DMS79 treated with DMSO at 0.1 percent for 48 hours (cell line): ENCODE results near the gene RIPOR2.
A peak's percentile ranks its signal among the peaks of the same experiment; 100 is the strongest.
"Not testable (repeated sequence)": the region's sequence is repeated elsewhere in the genome, so short reads cannot be mapped to it uniquely, and the experiment has no call there.

Source experiments
- DNase-seq: peaks from one replicate; lab custom pipeline; 2025; lab: John Stamatoyannopoulos, UW

Gene RIPOR2

GRCh38 chr6:24926647-24927046 lies 9.1 kb downstream of the RIPOR2 start:
- not testable (repeated sequence) for DNase-seq

- DNase-seq = no peak
Observed at GRCh38 chr6:24926192-24926591, 9.6 kb downstream of the RIPOR2 start.

- no peak for DNase-seq
Observed at GRCh38 chr6:24925661-24926060, 10.1 kb downstream of the RIPOR2 start.

- no peak for DNase-seq
Observed at GRCh38 chr6:24924580-24925356, 11.0 kb downstream of the RIPOR2 start.

- no peak for DNase-seq
Observed at GRCh38 chr6:24923885-24924401, 11.8 kb downstream of the RIPOR2 start.

GRCh38 chr6:24922814-24923213 lies 12.9 kb downstream of the RIPOR2 start:
- no peak for DNase-seq

- no peak for DNase-seq
Observed at GRCh38 chr6:24922170-24922569, 13.6 kb downstream of the RIPOR2 start.

GRCh38 chr6:24920136-24920535 lies 15.6 kb downstream of the RIPOR2 start:
- no peak for DNase-seq

GRCh38 chr6:24919056-24919892 lies 16.5 kb downstream of the RIPOR2 start:
- DNase-seq = peak; percentile 93

GRCh38 chr6:24918641-24919055 lies 17.1 kb downstream of the RIPOR2 start:
- DNase-seq = no peak

- DNase-seq = no peak
Observed at GRCh38 chr6:24916496-24916895, 19.3 kb downstream of the RIPOR2 start.

- no peak for DNase-seq
Observed at GRCh38 chr6:24915641-24916040, 20.1 kb downstream of the RIPOR2 start.

- DNase-seq = not testable (repeated sequence)
Observed at GRCh38 chr6:24914082-24914481, 21.7 kb downstream of the RIPOR2 start.

- no peak for DNase-seq
Observed at GRCh38 chr6:24911796-24912382, 23.9 kb downstream of the RIPOR2 start.

GRCh38 chr6:24910961-24911725 lies 24.6 kb downstream of the RIPOR2 start:
- peak; percentile 63 for DNase-seq

GRCh38 chr6:24910331-24910960 lies 25.3 kb downstream of the RIPOR2 start:
- DNase-seq = no peak

- DNase-seq = no peak
Observed at GRCh38 chr6:24909241-24910216, 26.2 kb downstream of the RIPOR2 start.

GRCh38 chr6:24908650-24909035 lies 27.1 kb downstream of the RIPOR2 start:
- DNase-seq = no peak

GRCh38 chr6:24907919-24908649 lies 27.7 kb downstream of the RIPOR2 start:
- no peak for DNase-seq
